Measurements from ENCODE around the gene SYNGR1.

The SYNGR1 gene

GRCh38 chr22:39359659-39360195 is 9.9 kb downstream of the SYNGR1 start:
- Histone ChIP-seq H3K4me3 (ENCODE audit: low read depth, low read length) (no peak overlapping the region), H3K36me3 (peaks cover 14% of the 10 kb centered on the region), H3K27ac (peak overlapping the region; percentile 95), H3K27me3 (ENCODE audit: insufficient read depth, low read depth, severe bottlenecking) (no peaks in the 10 kb centered on the region), H3K9me3 (ENCODE audit: severe bottlenecking) (no peaks in the 10 kb centered on the region)
- no peak for TF ChIP-seq CTCF (IDR thresholded peaks at IDR 0.05; ENCODE audit: low read depth, low read length)
- DNase-seq = no peak

- DNase-seq = no peak
Measured at GRCh38 chr22:39360242-39360641, 10.5 kb downstream of the SYNGR1 start.

GRCh38 chr22:39360674-39361413 is 11.1 kb downstream of the SYNGR1 start:
- TF ChIP-seq CTCF (IDR thresholded peaks at IDR 0.05; ENCODE audit: low read depth, low read length) = no peak
- peak; percentile 58 for DNase-seq
- H3K4me3 ChIP-seq (ENCODE audit: low read depth, low read length) = no peak overlapping the region
- H3K27ac ChIP-seq = peak overlapping the region; percentile 95
- no peaks in the 10 kb centered on the region for H3K9me3 ChIP-seq (ENCODE audit: severe bottlenecking)
- no peaks in the 10 kb centered on the region for H3K27me3 ChIP-seq (ENCODE audit: insufficient read depth, low read depth, severe bottlenecking)
- H3K36me3 ChIP-seq = peaks cover 14% of the 10 kb centered on the region

More at GRCh38 chr22:39360242-39360641, 10.5 kb downstream of the SYNGR1 start:
- H3K4me3 ChIP-seq (ENCODE audit: low read depth, low read length) = no peak overlapping the region
- no peak for TF ChIP-seq CTCF (IDR thresholded peaks at IDR 0.05; ENCODE audit: low read depth, low read length)
- peak overlapping the region; percentile 95 for H3K27ac ChIP-seq
- peaks cover 14% of the 10 kb centered on the region for H3K36me3 ChIP-seq
- no peaks in the 10 kb centered on the region for H3K9me3 ChIP-seq (ENCODE audit: severe bottlenecking)
- H3K27me3 ChIP-seq (ENCODE audit: insufficient read depth, low read depth, severe bottlenecking) = no peaks in the 10 kb centered on the region

GRCh38 chr22:39361496-39361895 is 11.7 kb downstream of the SYNGR1 start:
- Histone ChIP-seq H3K4me3 (ENCODE audit: low read depth, low read length) (no peak overlapping the region), H3K27me3 (ENCODE audit: insufficient read depth, low read depth, severe bottlenecking) (no peaks in the 10 kb centered on the region), H3K36me3 (peaks cover 14% of the 10 kb centered on the region), H3K27ac (peak overlapping the region; percentile 95), H3K9me3 (ENCODE audit: severe bottlenecking) (no peaks in the 10 kb centered on the region)
- no peak for TF ChIP-seq CTCF (IDR thresholded peaks at IDR 0.05; ENCODE audit: low read depth, low read length)
- DNase-seq = no peak

- H3K27me3 ChIP-seq (ENCODE audit: insufficient read depth, low read depth, severe bottlenecking) = no peaks in the 10 kb centered on the region
- peak overlapping the region; percentile 12; the same call in 1 of the 2 replicates for H3K4me3 ChIP-seq (ENCODE audit: low read depth, low read length)
- no peaks in the 10 kb centered on the region for H3K9me3 ChIP-seq (ENCODE audit: severe bottlenecking)
- DNase-seq = peak; percentile 97
- TF ChIP-seq CTCF (IDR thresholded peaks at IDR 0.05; ENCODE audit: low read depth, low read length) = no peak
- peak overlapping the region; percentile 95 for H3K27ac ChIP-seq
- H3K36me3 ChIP-seq = peaks cover 21% of the 10 kb centered on the region
Measured at GRCh38 chr22:39362271-39362670, 12.5 kb downstream of the SYNGR1 start.

All from WERI-Rb-1 (cell line).